Stimulated activated CD8-positive, alpha-beta memory T cell treated with anti-CD3 and anti-CD28 coated beads, Interleukin-15, amount 100 ng/mL, for 4 hours (primary cell): Measurements from ENCODE around the gene HTT.

ENCODE experiments used
- DNase-seq, 2 donors: peaks; one replicate each; pipeline ENCODE4 v3.0.0-alpha.2; 2020; ENCODE audit warnings: low read depth in 2 of 2

Gene HTT

GRCh38 chr4:3263053-3263875 lies 188.8 kb downstream of the HTT start:
- no peak for DNase-seq

GRCh38 chr4:3263876-3264193 lies 189.4 kb downstream of the HTT start:
- no peak for DNase-seq

- no peak for DNase-seq
Measured at GRCh38 chr4:3266076-3266475, 191.6 kb downstream of the HTT start.

- DNase-seq, result no peak
Measured at GRCh38 chr4:3267576-3268394, 193.3 kb downstream of the HTT start.

- DNase-seq, result no peak
Measured at GRCh38 chr4:3268395-3269104, 194.1 kb downstream of the HTT start.

- no peak for DNase-seq
Measured at GRCh38 chr4:3269105-3269927, 194.8 kb downstream of the HTT start.

- no peak for DNase-seq
Measured at GRCh38 chr4:3269991-3270611, 195.6 kb downstream of the HTT start.

GRCh38 chr4:3271131-3271530 lies 196.7 kb downstream of the HTT start:
- DNase-seq, result no peak

- no peak for DNase-seq
Measured at GRCh38 chr4:3276986-3277385, 202.5 kb downstream of the HTT start.

- DNase-seq, result no peak
Measured at GRCh38 chr4:3280466-3280865, 206.0 kb downstream of the HTT start.

- no peak for DNase-seq
Measured at GRCh38 chr4:3283483-3283882, 209.0 kb downstream of the HTT start.

GRCh38 chr4:3283916-3284315 lies 209.4 kb downstream of the HTT start:
- DNase-seq, result no peak

- DNase-seq, result no peak
Measured at GRCh38 chr4:3284734-3285557, 210.5 kb downstream of the HTT start.

- DNase-seq, result no peak
Measured at GRCh38 chr4:3285558-3286334, 211.3 kb downstream of the HTT start.

GRCh38 chr4:3286335-3287175 lies 212.1 kb downstream of the HTT start:
- no peak for DNase-seq

GRCh38 chr4:3287271-3287971 lies 212.9 kb downstream of the HTT start:
- DNase-seq, result no peak

- no peak for DNase-seq
Measured at GRCh38 chr4:3287972-3288570, 213.6 kb downstream of the HTT start.
